ENCODE measurements around the gene HS6ST1.
A peak's percentile ranks its signal among the peaks of the same experiment; 100 is the strongest.
"Not testable (repeated sequence)": the region's sequence is repeated elsewhere in the genome, so short reads cannot be mapped to it uniquely, and the experiment has no call there.

The HS6ST1 gene

DNA sequence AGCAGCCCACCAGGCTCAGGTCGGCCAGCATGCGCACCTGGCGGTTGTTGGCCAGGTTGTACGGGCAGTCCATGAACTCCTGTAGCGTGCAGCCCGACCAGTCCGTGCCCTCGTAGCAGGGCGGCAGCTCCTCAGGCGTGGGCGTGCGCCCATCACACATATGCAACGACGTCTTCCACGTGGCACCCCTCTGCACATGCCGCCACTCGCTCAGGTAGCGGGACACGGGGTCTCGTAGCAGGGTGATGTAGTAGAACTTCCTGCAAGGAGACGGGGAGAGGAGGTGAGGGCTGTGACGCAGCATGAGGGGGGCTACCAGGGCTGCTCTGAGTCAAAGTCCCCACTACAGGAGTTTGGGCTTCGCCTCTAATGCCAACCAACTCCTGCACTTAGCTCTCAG is 50.1 kb downstream of the HS6ST1 start:
- H3K4me3 ChIP-seq; DNase-seq (ENCODE audit: low spot score in 2 of 2); H3K27me3 ChIP-seq (ENCODE audit: low read depth); H3K4me1 ChIP-seq; in situ Hi-C loops (cut with MboI; ENCODE audit: low sequenced_read_pairs); H3K9me3 ChIP-seq; H3K36me3 ChIP-seq (replicated peaks): not testable (repeated sequence)

GRCh38 chr2:128268145-128268544 is 50.5 kb downstream of the HS6ST1 start:
- H3K4me3 ChIP-seq; H3K27me3 ChIP-seq (ENCODE audit: low read depth); H3K36me3 ChIP-seq (replicated peaks); in situ Hi-C loops (cut with MboI; ENCODE audit: low sequenced_read_pairs); DNase-seq (ENCODE audit: low spot score in 2 of 2); H3K9me3 ChIP-seq; H3K4me1 ChIP-seq: not testable (repeated sequence)

GRCh38 chr2:128267649-128268048 is 51.0 kb downstream of the HS6ST1 start:
- H3K4me1 ChIP-seq; H3K27me3 ChIP-seq (ENCODE audit: low read depth); DNase-seq (ENCODE audit: low spot score in 2 of 2); H3K9me3 ChIP-seq; in situ Hi-C loops (cut with MboI; ENCODE audit: low sequenced_read_pairs); H3K4me3 ChIP-seq; H3K36me3 ChIP-seq (replicated peaks): not testable (repeated sequence)

- H3K36me3 ChIP-seq (replicated peaks); H3K27me3 ChIP-seq (ENCODE audit: low read depth); H3K9me3 ChIP-seq; DNase-seq (ENCODE audit: low spot score in 2 of 2); H3K4me1 ChIP-seq; in situ Hi-C loops (cut with MboI; ENCODE audit: low sequenced_read_pairs); H3K4me3 ChIP-seq: not testable (repeated sequence)
Observed at GRCh38 chr2:128267197-128267596, 51.5 kb downstream of the HS6ST1 start.

DNA sequence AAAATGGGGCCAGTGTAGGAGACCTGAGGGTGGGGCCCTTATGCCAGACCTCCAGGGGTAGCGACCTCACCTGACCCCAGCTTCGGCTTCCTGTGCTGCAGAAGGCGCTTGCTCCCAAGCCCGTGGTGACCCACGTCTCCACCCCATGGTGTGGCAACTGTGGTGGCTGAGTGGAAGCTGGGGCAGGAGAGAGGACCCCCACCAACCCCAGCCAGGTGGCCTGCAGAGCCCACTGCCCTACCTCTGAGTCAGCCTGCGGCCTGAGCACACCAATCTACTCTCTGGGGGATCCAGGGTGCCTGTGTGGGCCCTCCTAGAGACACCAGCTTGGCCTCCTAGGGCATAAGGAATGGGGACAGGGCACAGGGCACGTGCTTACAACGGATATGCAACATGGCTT is 52.2 kb downstream of the HS6ST1 start:
- H3K36me3 ChIP-seq (replicated peaks); H3K9me3 ChIP-seq; DNase-seq (ENCODE audit: low spot score in 2 of 2); in situ Hi-C loops (cut with MboI; ENCODE audit: low sequenced_read_pairs); H3K27me3 ChIP-seq (ENCODE audit: low read depth); H3K4me3 ChIP-seq; H3K4me1 ChIP-seq: not testable (repeated sequence)

DNA sequence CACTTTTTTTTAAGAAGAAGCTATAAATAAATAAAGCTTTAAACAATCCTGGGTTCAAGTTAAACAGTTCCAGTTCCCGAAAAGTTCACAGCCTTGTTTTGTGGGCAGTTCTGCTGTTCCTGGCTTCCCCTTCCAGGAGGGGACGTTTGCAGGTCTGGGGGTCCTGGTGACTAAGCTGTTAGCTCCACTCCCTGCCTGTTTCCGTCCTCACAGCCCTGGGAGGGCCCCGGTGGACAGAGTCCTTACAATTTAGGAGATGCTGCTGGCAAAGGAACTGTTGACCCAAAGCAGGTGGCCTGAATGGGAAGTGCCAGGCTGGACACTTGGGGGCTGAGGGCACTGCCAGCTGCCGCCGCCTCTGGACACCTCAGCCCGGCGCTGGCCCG is 53.1 kb downstream of the HS6ST1 start:
- H3K9me3 ChIP-seq; DNase-seq (ENCODE audit: low spot score in 2 of 2); H3K36me3 ChIP-seq (replicated peaks); H3K27me3 ChIP-seq (ENCODE audit: low read depth); H3K4me3 ChIP-seq; H3K4me1 ChIP-seq; in situ Hi-C loops (cut with MboI; ENCODE audit: low sequenced_read_pairs): not testable (repeated sequence)

GRCh38 chr2:128264881-128265607 is 53.6 kb downstream of the HS6ST1 start:
- Histone ChIP-seq H3K27me3 (ENCODE audit: low read depth) (no peaks in the 10 kb centered on the region), H3K36me3 (replicated peaks) (no peaks in the 10 kb centered on the region), H3K4me3 (no peak overlapping the region), H3K9me3 (no peaks in the 10 kb centered on the region), H3K4me1 (peaks cover 11% of the 10 kb centered on the region)
- in situ Hi-C loops (cut with MboI; ENCODE audit: low sequenced_read_pairs), result no loop called here
- DNase-seq (ENCODE audit: low spot score in 2 of 2), result no peak

DNA sequence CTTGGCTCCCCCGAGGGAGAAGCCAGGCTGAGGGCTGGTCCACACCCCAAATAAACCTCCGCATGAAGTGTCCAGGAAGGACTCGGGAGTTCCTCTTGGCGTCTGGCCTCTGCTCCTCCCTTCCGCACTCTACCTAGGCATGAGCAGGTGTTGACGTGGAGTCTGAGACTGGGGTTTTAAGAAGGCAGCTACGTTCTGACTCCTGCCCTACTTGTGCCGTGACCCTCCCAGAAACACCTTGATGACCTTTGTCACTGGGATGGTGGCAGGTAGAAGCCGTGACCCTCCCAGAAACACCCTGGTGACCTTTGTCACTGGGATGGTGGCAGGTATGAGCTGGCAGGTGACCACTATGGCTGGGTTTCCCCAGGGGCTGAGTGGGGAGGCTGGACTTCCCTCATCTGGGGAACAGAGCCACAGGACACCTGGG is 54.8 kb downstream of the HS6ST1 start:
- Histone ChIP-seq H3K9me3 (no peaks in the 10 kb centered on the region), H3K4me1 (peaks cover 11% of the 10 kb centered on the region), H3K27me3 (ENCODE audit: low read depth) (no peaks in the 10 kb centered on the region), H3K4me3 (no peak overlapping the region), H3K36me3 (replicated peaks) (no peaks in the 10 kb centered on the region)
- DNase-seq (ENCODE audit: low spot score in 2 of 2), result no peak
- in situ Hi-C loops (cut with MboI; ENCODE audit: low sequenced_read_pairs), result no loop called here

DNA sequence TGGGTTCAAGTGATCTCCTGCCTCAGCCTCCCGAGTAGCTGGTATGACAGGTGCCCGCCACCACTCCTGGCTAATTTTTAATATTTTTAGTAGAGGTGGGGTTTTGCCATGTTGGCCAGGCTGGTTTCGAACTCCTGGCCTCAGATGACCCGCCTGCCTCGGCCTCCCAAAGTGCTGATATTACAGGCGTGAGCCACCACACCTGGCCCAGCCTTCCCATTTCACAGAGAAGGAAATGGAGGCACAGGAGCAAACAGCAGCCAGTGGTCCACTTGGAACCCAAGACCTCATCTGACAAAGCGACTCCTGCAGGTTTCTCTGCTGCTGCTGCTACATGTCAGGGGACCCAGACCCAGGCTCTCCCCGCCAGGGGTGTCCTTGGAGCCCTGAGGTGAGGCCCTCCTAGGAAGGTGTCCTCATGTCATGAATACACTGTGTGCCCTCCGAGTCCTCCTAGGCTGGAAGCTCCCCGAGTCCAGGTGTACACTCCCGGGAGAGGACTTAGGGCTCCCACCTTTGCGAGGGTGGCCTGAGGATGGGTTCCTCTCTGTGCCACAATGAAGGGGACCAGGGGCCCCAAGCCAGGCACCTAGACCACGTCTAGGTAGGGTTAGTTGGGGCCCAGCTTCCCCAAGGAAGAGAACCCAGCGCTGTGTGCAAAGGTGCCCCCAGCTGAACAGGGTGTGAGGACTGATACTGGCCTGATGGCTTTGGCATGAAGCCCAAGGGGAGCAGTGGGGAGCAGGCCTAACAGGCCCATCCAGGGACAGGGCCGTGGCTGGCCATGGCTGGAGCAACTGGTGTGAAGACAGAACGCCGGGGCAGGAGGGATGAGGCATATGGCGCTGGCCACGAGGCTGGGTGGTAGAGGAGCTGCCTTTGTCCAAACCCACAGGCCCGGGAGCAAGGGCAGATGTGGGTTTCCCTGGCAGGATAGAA is 56.1 kb downstream of the HS6ST1 start:
- H3K4me3 ChIP-seq, result no peak overlapping the region
- no peaks in the 10 kb centered on the region for H3K9me3 ChIP-seq
- H3K4me1 ChIP-seq, result peaks cover 11% of the 10 kb centered on the region
- no peak for DNase-seq (ENCODE audit: low spot score in 2 of 2)
- no peaks in the 10 kb centered on the region for H3K36me3 ChIP-seq (replicated peaks)
- in situ Hi-C loops (cut with MboI; ENCODE audit: low sequenced_read_pairs), result no loop called here
- no peaks in the 10 kb centered on the region for H3K27me3 ChIP-seq (ENCODE audit: low read depth)

GRCh38 chr2:128261245-128262128 is 57.2 kb downstream of the HS6ST1 start:
- DNase-seq (ENCODE audit: low spot score in 2 of 2), result no peak
- H3K9me3 ChIP-seq, result no peaks in the 10 kb centered on the region
- no peak overlapping the region for H3K4me3 ChIP-seq
- in situ Hi-C loops (cut with MboI; ENCODE audit: low sequenced_read_pairs), result no loop called here
- H3K27me3 ChIP-seq (ENCODE audit: low read depth), result 0 out of 2 replicates have a peak, but pooled peaks cover under 1% of the 10 kb centered on the region
- H3K4me1 ChIP-seq, result peaks cover 11% of the 10 kb centered on the region
- H3K36me3 ChIP-seq (replicated peaks), result no peaks in the 10 kb centered on the region

DNA sequence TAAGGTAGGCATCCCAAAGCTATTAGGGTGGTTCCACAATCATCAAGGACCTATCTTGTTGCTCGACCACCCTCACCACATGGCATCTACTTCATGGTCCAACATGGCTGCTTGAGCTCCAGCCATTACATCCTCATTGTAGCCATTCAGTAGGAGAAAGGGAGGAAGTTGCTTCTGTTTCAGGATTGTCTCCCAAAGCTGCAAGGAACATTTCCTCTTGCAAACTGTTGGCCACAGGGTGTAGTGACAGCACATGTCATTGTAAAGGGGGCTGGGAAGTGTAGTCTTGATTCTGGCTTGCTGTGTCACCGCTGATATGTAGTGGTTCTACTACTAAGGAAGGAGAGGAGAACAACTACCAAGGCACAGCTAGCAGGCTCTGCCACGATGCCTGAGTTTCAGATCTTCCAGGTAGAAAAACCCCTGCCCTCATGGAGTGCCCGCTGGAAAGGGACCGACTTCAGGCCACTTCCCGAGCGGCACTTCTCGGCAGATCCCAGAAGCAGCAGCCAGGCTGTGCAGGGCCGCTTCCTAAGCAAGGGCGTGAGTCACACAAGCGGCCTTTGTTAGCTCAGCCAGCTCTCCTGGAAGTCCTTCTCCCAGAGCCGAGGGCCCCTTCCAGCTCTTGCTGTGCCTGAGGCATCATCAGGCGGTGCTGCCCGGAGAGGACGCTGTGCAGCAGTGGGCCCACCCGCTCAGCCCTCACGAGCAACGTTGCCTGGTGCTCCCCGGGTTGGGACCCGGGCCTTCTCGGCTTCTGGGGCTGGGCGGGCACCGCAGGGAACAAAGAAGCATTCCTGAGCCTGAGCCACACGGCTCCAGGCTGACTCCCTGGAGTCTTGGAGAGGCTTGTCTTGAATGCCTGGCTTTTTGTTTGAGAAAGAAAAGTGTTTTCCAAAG is 58.2 kb downstream of the HS6ST1 start:
- no peak overlapping the region for H3K4me3 ChIP-seq
- H3K9me3 ChIP-seq, result no peaks in the 10 kb centered on the region
- peak; percentile 24 to 64 for DNase-seq (ENCODE audit: low spot score in 2 of 2)
- in situ Hi-C loops (cut with MboI; ENCODE audit: low sequenced_read_pairs), result no loop called here
- no peaks in the 10 kb centered on the region for H3K36me3 ChIP-seq (replicated peaks)
- H3K27me3 ChIP-seq (ENCODE audit: low read depth), result 0 out of 2 replicates have a peak, but pooled peaks cover 2% of the 10 kb centered on the region
- peaks cover 11% of the 10 kb centered on the region for H3K4me1 ChIP-seq

DNA sequence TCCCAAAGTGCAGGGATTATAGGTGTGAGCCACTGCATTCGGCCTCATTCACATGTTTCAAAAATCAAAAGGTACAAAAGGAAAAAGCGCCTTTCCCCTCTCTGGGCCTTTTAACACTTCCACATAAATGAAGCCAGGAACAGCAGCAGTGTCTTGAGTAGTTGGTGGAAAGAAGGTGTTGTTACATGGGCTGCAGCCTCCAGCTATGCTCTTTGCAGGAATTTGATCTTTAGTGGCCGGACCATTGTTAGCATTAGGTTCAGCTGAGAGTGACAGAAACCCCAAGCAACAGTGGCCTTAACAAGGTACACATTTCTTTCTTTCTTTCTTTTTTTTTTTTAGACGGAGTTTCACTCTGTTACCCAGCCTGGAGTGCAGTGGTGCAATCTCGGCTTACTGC is 59.1 kb downstream of the HS6ST1 start:
- Histone ChIP-seq H3K9me3 (no peaks in the 10 kb centered on the region), H3K4me1 (peaks cover 11% of the 10 kb centered on the region), H3K27me3 (ENCODE audit: low read depth) (0 out of 2 replicates have a peak, but pooled peaks cover 2% of the 10 kb centered on the region), H3K36me3 (replicated peaks) (no peaks in the 10 kb centered on the region), H3K4me3 (no peak overlapping the region)
- in situ Hi-C loops (cut with MboI; ENCODE audit: low sequenced_read_pairs), result no loop called here
- DNase-seq (ENCODE audit: low spot score in 2 of 2), result no peak

GRCh38 chr2:128258218-128258617 is 60.5 kb downstream of the HS6ST1 start:
- in situ Hi-C loops (cut with MboI; ENCODE audit: low sequenced_read_pairs), result no loop called here
- H3K27me3 ChIP-seq (ENCODE audit: low read depth), result 0 out of 2 replicates have a peak, but pooled peaks cover 2% of the 10 kb centered on the region
- H3K4me1 ChIP-seq, result peaks cover 11% of the 10 kb centered on the region
- no peaks in the 10 kb centered on the region for H3K36me3 ChIP-seq (replicated peaks)
- H3K9me3 ChIP-seq, result no peaks in the 10 kb centered on the region
- DNase-seq (ENCODE audit: low spot score in 2 of 2), result no peak
- H3K4me3 ChIP-seq, result no peak overlapping the region

Measured in HAP-1 (cell line).